ENCODE data around the gene GLRX5.

DNA sequence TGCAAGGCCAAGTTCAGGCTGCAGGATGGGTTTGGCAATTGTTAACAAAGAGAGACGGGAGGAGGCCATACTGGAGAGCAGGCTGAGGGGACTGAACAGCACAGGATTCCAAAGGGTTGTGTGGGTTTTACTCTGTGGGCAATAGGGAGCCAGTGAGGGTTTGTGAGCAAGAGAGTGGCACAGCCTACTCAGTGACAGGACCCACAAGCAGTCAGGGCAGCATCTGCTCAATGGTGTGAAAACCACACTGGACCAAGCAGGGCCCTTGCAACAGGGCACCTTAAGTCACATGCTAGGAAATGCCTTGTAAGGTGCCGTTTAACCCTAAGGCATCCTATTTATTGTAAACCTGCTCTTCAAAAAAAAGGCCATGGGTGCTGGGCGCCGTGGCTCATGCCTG lies 40.4 kb upstream of the GLRX5 start:
- TF ChIP-seq, protein P1, sequence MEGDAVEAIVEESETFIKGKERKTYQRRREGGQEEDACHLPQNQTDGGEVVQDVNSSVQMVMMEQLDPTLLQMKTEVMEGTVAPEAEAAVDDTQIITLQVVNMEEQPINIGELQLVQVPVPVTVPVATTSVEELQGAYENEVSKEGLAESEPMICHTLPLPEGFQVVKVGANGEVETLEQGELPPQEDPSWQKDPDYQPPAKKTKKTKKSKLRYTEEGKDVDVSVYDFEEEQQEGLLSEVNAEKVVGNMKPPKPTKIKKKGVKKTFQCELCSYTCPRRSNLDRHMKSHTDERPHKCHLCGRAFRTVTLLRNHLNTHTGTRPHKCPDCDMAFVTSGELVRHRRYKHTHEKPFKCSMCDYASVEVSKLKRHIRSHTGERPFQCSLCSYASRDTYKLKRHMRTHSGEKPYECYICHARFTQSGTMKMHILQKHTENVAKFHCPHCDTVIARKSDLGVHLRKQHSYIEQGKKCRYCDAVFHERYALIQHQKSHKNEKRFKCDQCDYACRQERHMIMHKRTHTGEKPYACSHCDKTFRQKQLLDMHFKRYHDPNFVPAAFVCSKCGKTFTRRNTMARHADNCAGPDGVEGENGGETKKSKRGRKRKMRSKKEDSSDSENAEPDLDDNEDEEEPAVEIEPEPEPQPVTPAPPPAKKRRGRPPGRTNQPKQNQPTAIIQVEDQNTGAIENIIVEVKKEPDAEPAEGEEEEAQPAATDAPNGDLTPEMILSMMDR (IDR thresholded peaks at IDR 0.05), result no peak
- no peak for TF ChIP-seq POLR2A (IDR thresholded peaks at IDR 0.05)
